ENCODE data around the gene DTWD2.
"Not testable (repeated sequence)": the region's sequence is repeated elsewhere in the genome, so short reads cannot be mapped to it uniquely, and the experiment has no call there.

The DTWD2 gene

DNA sequence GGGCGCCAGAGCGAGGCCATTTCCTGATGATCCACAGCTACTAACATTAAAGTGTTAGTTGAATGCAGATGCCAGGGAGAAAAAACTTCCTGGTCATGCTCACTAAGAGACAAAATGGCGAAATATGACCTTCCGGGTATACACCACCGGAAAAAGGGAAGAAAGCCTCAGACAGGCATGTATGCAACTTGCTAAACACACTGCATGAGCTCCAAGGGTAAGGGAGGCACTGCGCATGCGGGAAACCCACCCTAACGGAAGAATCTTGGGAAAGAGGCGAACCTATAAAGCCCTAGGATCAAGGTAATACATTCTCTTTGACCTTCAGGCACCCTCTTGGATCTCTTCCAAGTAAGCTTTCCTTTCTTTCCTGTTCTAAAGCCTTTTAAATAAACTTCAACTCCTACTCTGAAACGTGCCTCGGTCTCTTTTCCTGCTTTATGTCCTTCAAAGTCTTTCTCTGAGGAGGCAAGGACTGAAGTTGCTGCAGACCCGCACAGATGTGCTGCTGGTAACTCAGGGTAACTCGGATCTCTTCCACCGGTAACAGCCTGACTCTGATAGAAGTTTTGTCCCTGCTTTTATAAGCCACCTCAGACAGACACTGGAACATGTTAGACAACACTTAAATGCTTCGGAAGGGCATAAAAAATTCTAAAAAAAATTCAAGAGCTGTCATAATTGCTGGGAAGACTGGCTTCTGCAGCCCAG is 64.9 kb downstream of the DTWD2 start:
- Histone ChIP-seq H3K27me3 (ENCODE audit: control insufficient read depth, insufficient read depth, low read length, poor library complexity, severe bottlenecking) (no peaks in the 10 kb centered on the region), H3K9me3 (ENCODE audit: control insufficient read depth, low read length) (no peaks in the 10 kb centered on the region), H3K36me3 (ENCODE audit: control insufficient read depth, insufficient read depth, low read length) (no peaks in the 10 kb centered on the region), H3K4me1 (ENCODE audit: control insufficient read depth, insufficient read depth, low read length) (no peaks in the 10 kb centered on the region), H3K4me3 (ENCODE audit: insufficient read depth, low read depth, low read length) (no peak overlapping the region), H3K27ac (ENCODE audit: insufficient read depth, low read depth, low read length, poor library complexity, severe bottlenecking) (no peak overlapping the region)
- WGBS, 2 experiments: 90 to 91% methylated on average over 15 of the region's 15 CpGs

- H3K36me3 ChIP-seq (ENCODE audit: control insufficient read depth, insufficient read depth, low read length): no peaks in the 10 kb centered on the region
Measured at GRCh38 chr5:118921866-118922265, 66.5 kb downstream of the DTWD2 start.

GRCh38 chr5:118919016-118919415 is 69.3 kb downstream of the DTWD2 start:
- no peaks in the 10 kb centered on the region for H3K4me1 ChIP-seq (ENCODE audit: control insufficient read depth, insufficient read depth, low read length)
- no peaks in the 10 kb centered on the region for H3K9me3 ChIP-seq (ENCODE audit: control insufficient read depth, low read length)
- no peak overlapping the region for H3K27ac ChIP-seq (ENCODE audit: insufficient read depth, low read depth, low read length, poor library complexity, severe bottlenecking)
- no peak overlapping the region for H3K4me3 ChIP-seq (ENCODE audit: insufficient read depth, low read depth, low read length)
- no peaks in the 10 kb centered on the region for H3K27me3 ChIP-seq (ENCODE audit: control insufficient read depth, insufficient read depth, low read length, poor library complexity, severe bottlenecking)
- H3K36me3 ChIP-seq (ENCODE audit: control insufficient read depth, insufficient read depth, low read length): no peaks in the 10 kb centered on the region
- WGBS, 2 experiments: 71 to 74% methylated on average over 3 of the region's 3 CpGs

More at GRCh38 chr5:118921866-118922265, 66.5 kb downstream of the DTWD2 start:
- WGBS, 2 experiments: 94 to 100% methylated on average over 2 of the region's 2 CpGs
- Histone ChIP-seq H3K4me3 (ENCODE audit: insufficient read depth, low read depth, low read length) (no peak overlapping the region), H3K27ac (ENCODE audit: insufficient read depth, low read depth, low read length, poor library complexity, severe bottlenecking) (no peak overlapping the region), H3K4me1 (ENCODE audit: control insufficient read depth, insufficient read depth, low read length) (no peaks in the 10 kb centered on the region), H3K27me3 (ENCODE audit: control insufficient read depth, insufficient read depth, low read length, poor library complexity, severe bottlenecking) (no peaks in the 10 kb centered on the region), H3K9me3 (ENCODE audit: control insufficient read depth, low read length) (no peaks in the 10 kb centered on the region)

DNA sequence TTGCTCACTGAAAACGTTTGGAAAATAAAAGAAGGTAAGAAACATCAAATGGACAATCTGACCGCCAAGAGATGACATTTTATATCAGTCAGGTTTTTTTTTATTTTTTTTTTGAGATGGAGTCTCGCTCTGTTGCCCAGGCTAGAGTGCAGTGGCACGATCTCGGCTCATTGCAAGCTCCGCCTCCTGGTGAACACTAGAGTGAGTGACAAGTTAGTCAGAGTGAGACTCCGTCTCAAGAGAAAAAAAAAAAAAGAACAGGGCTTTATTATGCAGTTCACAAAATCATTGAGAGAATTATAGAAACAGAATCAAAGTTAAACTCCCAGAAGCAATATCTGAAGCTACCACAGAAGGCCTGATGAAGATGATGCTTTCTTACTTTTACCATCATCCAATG is 70.1 kb downstream of the DTWD2 start:
- no peaks in the 10 kb centered on the region for H3K9me3 ChIP-seq (ENCODE audit: control insufficient read depth, low read length)
- H3K27me3 ChIP-seq (ENCODE audit: control insufficient read depth, insufficient read depth, low read length, poor library complexity, severe bottlenecking): no peaks in the 10 kb centered on the region
- no peak overlapping the region for H3K4me3 ChIP-seq (ENCODE audit: insufficient read depth, low read depth, low read length)
- H3K36me3 ChIP-seq (ENCODE audit: control insufficient read depth, insufficient read depth, low read length): no peaks in the 10 kb centered on the region
- no peak overlapping the region for H3K27ac ChIP-seq (ENCODE audit: insufficient read depth, low read depth, low read length, poor library complexity, severe bottlenecking)
- H3K4me1 ChIP-seq (ENCODE audit: control insufficient read depth, insufficient read depth, low read length): no peaks in the 10 kb centered on the region
- 94 to 96% methylated on average over 7 of the region's 7 CpGs for WGBS, 2 experiments

- not testable (repeated sequence) for H3K27ac ChIP-seq (ENCODE audit: insufficient read depth, low read depth, low read length, poor library complexity, severe bottlenecking); H3K9me3 ChIP-seq (ENCODE audit: control insufficient read depth, low read length); H3K36me3 ChIP-seq (ENCODE audit: control insufficient read depth, insufficient read depth, low read length); H3K4me1 ChIP-seq (ENCODE audit: control insufficient read depth, insufficient read depth, low read length); H3K4me3 ChIP-seq (ENCODE audit: insufficient read depth, low read depth, low read length); H3K27me3 ChIP-seq (ENCODE audit: control insufficient read depth, insufficient read depth, low read length, poor library complexity, severe bottlenecking)
- 92 to 93% methylated on average over 5 of the region's 5 CpGs for WGBS, 2 experiments
Measured at GRCh38 chr5:118907536-118907935, 80.8 kb downstream of the DTWD2 start.

DNA sequence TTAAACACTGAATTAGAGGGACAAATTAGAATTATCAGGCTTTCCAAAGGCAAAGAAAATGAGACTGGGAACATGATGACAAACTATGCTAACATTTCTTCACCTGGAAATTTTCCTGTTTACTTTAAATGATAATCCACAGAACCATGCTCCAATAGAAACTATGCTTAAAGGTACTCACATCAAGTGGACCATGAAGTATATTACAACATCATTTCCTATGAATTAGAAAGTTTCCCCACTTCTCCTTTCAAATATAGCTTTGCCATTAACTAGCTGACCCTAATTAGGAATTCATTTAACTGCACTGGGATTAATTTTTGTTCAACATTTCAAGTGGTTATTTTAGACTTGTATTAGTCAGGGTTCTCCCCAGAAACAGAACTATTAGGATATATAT is 81.4 kb downstream of the DTWD2 start:
- Histone ChIP-seq H3K9me3 (ENCODE audit: control insufficient read depth, low read length) (no peaks in the 10 kb centered on the region), H3K27me3 (ENCODE audit: control insufficient read depth, insufficient read depth, low read length, poor library complexity, severe bottlenecking) (no peaks in the 10 kb centered on the region), H3K27ac (ENCODE audit: insufficient read depth, low read depth, low read length, poor library complexity, severe bottlenecking) (no peak overlapping the region), H3K4me3 (ENCODE audit: insufficient read depth, low read depth, low read length) (no peak overlapping the region), H3K4me1 (ENCODE audit: control insufficient read depth, insufficient read depth, low read length) (no peaks in the 10 kb centered on the region), H3K36me3 (ENCODE audit: control insufficient read depth, insufficient read depth, low read length) (no peaks in the 10 kb centered on the region)

DNA sequence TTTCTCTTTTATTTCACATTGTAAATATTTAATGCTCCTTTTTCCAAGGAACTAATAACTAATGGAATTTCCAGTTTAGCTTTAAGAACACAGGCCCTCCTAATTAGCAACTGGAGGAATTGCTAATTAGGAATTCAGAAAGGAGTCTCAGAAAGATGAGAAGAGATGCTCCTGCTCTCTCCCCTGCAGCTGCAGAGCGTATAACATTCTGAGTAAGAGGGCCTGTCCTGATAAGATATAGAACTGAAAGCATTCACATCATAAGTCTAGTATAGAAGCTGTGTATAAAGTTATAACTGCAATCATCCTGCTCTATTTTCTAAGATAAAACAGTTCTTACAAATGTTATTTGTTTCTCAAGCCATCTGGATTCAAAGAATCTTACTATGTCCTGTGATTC is 83.2 kb downstream of the DTWD2 start:
- Histone ChIP-seq H3K27me3 (ENCODE audit: control insufficient read depth, insufficient read depth, low read length, poor library complexity, severe bottlenecking) (no peaks in the 10 kb centered on the region), H3K4me1 (ENCODE audit: control insufficient read depth, insufficient read depth, low read length) (no peaks in the 10 kb centered on the region), H3K36me3 (ENCODE audit: control insufficient read depth, insufficient read depth, low read length) (no peaks in the 10 kb centered on the region), H3K4me3 (ENCODE audit: insufficient read depth, low read depth, low read length) (no peak overlapping the region), H3K27ac (ENCODE audit: insufficient read depth, low read depth, low read length, poor library complexity, severe bottlenecking) (no peak overlapping the region), H3K9me3 (ENCODE audit: control insufficient read depth, low read length) (no peaks in the 10 kb centered on the region)
- 50% methylated on average over 1 of the region's 1 CpG; no CpG with 5 or more reads in 1 of the 2 experiments for WGBS, 2 experiments

- no peaks in the 10 kb centered on the region for H3K4me1 ChIP-seq (ENCODE audit: control insufficient read depth, insufficient read depth, low read length)
- H3K9me3 ChIP-seq (ENCODE audit: control insufficient read depth, low read length): no peaks in the 10 kb centered on the region
Measured at GRCh38 chr5:118902656-118903438, 85.5 kb downstream of the DTWD2 start.

GRCh38 chr5:118894709-118895108 is 93.6 kb downstream of the DTWD2 start:
- Histone ChIP-seq H3K27ac (ENCODE audit: insufficient read depth, low read depth, low read length, poor library complexity, severe bottlenecking) (no peak overlapping the region), H3K27me3 (ENCODE audit: control insufficient read depth, insufficient read depth, low read length, poor library complexity, severe bottlenecking) (no peaks in the 10 kb centered on the region), H3K4me3 (ENCODE audit: insufficient read depth, low read depth, low read length) (no peak overlapping the region), H3K4me1 (ENCODE audit: control insufficient read depth, insufficient read depth, low read length) (no peaks in the 10 kb centered on the region), H3K9me3 (ENCODE audit: control insufficient read depth, low read length) (no peaks in the 10 kb centered on the region), H3K36me3 (ENCODE audit: control insufficient read depth, insufficient read depth, low read length) (no peaks in the 10 kb centered on the region)
- 86 to 91% methylated on average over 1 of the region's 1 CpG for WGBS, 2 experiments

More at GRCh38 chr5:118902656-118903438, 85.5 kb downstream of the DTWD2 start:
- Histone ChIP-seq H3K4me3 (ENCODE audit: insufficient read depth, low read depth, low read length) (no peak overlapping the region), H3K27ac (ENCODE audit: insufficient read depth, low read depth, low read length, poor library complexity, severe bottlenecking) (no peak overlapping the region), H3K27me3 (ENCODE audit: control insufficient read depth, insufficient read depth, low read length, poor library complexity, severe bottlenecking) (no peaks in the 10 kb centered on the region), H3K36me3 (ENCODE audit: control insufficient read depth, insufficient read depth, low read length) (no peaks in the 10 kb centered on the region)

- Histone ChIP-seq H3K4me1 (ENCODE audit: control insufficient read depth, insufficient read depth, low read length) (no peaks in the 10 kb centered on the region), H3K9me3 (ENCODE audit: control insufficient read depth, low read length) (no peaks in the 10 kb centered on the region), H3K36me3 (ENCODE audit: control insufficient read depth, insufficient read depth, low read length) (no peaks in the 10 kb centered on the region), H3K27me3 (ENCODE audit: control insufficient read depth, insufficient read depth, low read length, poor library complexity, severe bottlenecking) (no peaks in the 10 kb centered on the region), H3K4me3 (ENCODE audit: insufficient read depth, low read depth, low read length) (no peak overlapping the region), H3K27ac (ENCODE audit: insufficient read depth, low read depth, low read length, poor library complexity, severe bottlenecking) (no peak overlapping the region)
- WGBS, 2 experiments: 93 to 95% methylated on average over 2 of the region's 2 CpGs
Measured at GRCh38 chr5:118891252-118891651, 97.1 kb downstream of the DTWD2 start.
